PFSK-1 (cell line): ENCODE results near the gene TEX2.

Source experiments
- POLR2AphosphoS5 ChIP-seq: IDR thresholded peaks from 2 replicates; pipeline ENCODE4 v1.6.1; 2012; ENCODE audit warnings: low read depth, mild to moderate bottlenecking, control low read depth, low read length, moderate library complexity
- SIN3A ChIP-seq: IDR thresholded peaks from 2 replicates; pipeline ENCODE4 v1.6.1; 2012; ENCODE audit warnings: mild to moderate bottlenecking, low read length, moderate library complexity, borderline replicate concordance; ENCODE audit not compliant: insufficient read depth
- TAF1 ChIP-seq: IDR thresholded peaks from 2 replicates; pipeline ENCODE4 v1.6.1; 2012; ENCODE audit warnings: low read length, control low read depth, borderline replicate concordance; ENCODE audit not compliant: insufficient read depth

- TF ChIP-seq SIN3A: no peak
- no peak for TF ChIP-seq POLR2AphosphoS5
- TF ChIP-seq TAF1: no peak
Observed at GRCh38 chr17:64187093-64187895, 75.8 kb downstream of the TEX2 start.
